Measurements from ENCODE around the gene CTCF.

The CTCF gene

DNA sequence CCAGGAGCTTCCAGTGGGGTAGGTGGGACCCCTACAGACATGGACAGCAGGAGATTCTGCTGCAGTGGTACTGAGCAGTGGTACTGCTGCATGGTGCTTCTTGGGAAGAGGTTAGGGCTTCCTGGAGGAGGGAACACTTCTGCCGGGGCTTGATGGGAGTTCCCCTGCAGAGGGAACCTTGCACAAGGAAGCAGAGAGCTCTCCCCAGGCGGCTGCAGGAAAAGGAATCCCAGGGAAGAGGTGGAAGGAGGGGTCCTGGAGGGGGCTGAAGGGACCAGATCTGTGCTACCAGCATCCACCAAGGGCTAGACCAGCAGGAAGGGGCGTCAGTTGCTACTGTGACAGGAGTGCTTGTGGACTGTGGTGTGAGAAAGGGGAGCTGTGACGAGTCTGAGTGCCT lies 23.1 kb upstream of the CTCF start:
- DNase-seq (no peak), ATAC-seq (replicated peaks) (no peak)
- peaks cover 30% of the 10 kb centered on the region for H3K36me3 Mint-ChIP-seq (ENCODE audit: insufficient read depth)
- H3K9me3 Mint-ChIP-seq = no peaks in the 10 kb centered on the region
- peaks cover 35 to 38% of the 10 kb centered on the region in 2 donors for H3K4me1 Mint-ChIP-seq (ENCODE audit: low read depth in 2 of 2)
- no peaks in the 10 kb centered on the region for H3K27me3 Mint-ChIP-seq
- peak overlapping the region; percentile 84 to 87 for H3K27ac Mint-ChIP-seq
- peak overlapping the region; percentile 70 to 79 for H3K4me3 Mint-ChIP-seq

DNA sequence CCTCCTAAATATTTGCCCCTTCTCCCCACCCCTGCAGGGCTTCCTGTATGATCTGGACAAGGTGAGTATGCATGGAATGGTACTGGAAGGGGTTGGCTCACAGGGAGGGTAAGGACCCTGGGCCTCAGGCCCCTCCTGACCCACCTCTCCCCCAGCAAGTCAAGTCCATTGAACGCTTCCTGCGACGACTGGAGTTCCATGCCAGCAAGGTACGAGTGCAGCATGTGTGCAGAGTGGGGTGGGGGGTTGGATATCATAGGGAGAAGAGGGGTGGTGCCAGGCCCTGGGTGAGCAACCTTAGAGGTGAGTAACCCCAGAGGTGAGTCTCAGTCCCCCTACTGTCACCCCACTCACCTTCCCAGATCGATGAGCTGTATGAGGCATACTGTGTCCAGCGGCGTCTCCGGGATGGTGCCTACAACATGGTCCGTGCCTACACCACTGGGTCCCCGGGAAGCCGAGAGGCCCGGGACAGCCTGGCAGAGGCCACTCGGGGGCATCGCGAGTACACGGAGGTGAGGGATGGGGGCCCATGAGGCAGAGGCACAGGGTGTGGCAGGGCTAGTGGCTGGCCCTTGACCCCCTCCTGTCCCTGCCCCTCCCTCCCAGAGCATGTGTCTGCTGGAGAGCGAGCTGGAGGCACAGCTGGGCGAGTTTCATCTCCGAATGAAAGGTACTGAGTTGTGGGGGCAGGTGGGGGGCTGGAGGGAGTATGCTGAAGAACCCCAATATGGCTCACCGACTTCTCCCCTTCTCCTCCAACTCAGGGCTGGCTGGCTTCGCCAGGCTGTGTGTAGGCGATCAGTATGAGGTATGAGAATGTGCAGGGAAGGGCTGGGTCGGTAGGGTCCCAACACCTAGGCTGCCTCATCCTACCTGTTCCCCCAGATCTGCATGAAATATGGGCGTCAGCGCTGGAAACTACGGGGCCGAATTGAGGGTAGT lies 22.4 kb upstream of the CTCF start:
- DNase-seq (no peak), ATAC-seq (replicated peaks) (no peak)
- peaks cover 35 to 40% of the 10 kb centered on the region in 2 donors for H3K4me1 Mint-ChIP-seq (ENCODE audit: low read depth in 2 of 2)
- peaks cover 31% of the 10 kb centered on the region for H3K36me3 Mint-ChIP-seq (ENCODE audit: insufficient read depth)
- H3K4me3 Mint-ChIP-seq = peak overlapping the region in 1 of 2 donors; percentile 70
- H3K27me3 Mint-ChIP-seq = no peaks in the 10 kb centered on the region
- H3K9me3 Mint-ChIP-seq = no peaks in the 10 kb centered on the region
- peak overlapping the region; percentile 84 to 87 for H3K27ac Mint-ChIP-seq

DNA sequence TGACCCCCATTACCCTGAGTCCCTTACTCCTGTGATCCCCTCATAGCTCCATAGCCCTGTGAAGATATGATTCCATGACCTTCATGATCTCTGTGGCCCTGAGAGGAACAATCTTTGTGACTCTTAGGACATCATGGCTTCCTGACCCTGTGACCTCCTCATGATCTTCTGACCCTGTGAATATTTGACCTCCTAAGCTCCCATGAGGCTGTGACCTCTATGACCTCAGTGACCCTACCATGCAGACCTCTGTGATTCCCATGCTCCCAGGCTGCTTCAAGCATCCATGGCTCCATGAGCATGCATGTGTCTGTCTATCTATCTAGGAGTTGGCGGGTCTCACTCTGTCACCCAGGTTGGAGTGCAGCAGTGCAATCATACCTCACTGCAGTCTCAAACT lies 21.6 kb upstream of the CTCF start:
- DNase-seq (no peak), ATAC-seq (replicated peaks) (no peak)
- no peaks in the 10 kb centered on the region for H3K27me3 Mint-ChIP-seq
- no peak overlapping the region for H3K4me3 Mint-ChIP-seq
- H3K27ac Mint-ChIP-seq = peak overlapping the region; percentile 5 to 12
- peaks cover 35 to 40% of the 10 kb centered on the region in 2 donors for H3K4me1 Mint-ChIP-seq (ENCODE audit: low read depth in 2 of 2)
- no peaks in the 10 kb centered on the region for H3K9me3 Mint-ChIP-seq
- H3K36me3 Mint-ChIP-seq (ENCODE audit: insufficient read depth) = peaks cover 35% of the 10 kb centered on the region

DNA sequence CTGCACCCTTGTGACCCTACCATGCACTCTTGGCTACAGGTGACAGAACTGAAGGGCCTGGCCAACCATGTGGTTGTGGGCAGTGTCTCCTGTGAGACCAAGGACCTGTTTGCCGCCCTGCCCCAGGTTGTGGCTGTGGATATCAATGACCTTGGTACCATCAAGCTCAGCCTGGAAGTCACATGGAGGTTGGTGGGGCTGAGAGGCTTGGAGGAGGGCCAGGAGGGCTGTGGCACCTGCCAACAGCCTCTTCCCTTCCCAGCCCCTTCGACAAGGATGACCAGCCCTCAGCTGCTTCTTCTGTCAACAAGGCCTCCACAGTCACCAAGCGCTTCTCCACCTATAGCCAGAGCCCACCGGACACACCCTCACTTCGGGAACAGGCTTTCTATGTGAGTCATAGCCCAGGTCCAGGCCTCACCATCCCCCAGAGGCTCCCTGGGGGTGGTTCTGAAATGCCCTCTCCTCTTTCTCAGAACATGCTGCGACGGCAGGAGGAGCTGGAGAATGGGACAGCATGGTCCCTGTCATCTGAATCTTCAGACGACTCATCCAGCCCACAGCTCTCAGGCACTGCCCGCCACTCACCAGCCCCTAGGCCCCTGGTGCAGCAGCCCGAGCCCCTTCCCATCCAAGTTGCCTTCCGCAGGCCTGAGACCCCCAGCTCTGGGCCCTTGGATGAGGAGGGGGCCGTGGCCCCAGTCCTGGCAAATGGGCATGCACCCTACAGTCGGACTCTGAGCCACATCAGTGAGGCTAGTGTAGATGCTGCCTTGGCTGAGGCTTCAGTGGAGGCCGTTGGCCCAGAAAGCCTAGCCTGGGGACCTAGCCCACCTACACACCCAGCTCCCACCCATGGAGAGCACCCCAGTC lies 20.7 kb upstream of the CTCF start:
- no peak for DNase-seq

DNA sequence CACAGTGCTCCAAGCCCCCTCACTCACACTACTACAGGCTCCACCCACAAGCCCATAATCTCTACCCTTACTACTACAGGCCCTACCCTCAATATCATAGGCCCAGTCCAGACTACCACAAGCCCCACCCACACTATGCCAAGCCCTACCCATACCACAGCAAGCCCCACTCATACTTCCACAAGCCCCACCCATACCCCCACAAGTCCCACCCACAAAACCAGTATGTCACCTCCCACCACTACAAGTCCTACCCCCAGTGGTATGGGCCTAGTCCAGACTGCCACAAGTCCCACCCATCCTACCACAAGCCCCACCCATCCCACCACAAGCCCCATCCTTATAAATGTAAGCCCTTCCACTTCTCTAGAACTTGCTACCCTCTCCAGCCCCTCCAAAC lies 19.9 kb upstream of the CTCF start:
- H3K4me3 Mint-ChIP-seq = no peak overlapping the region
- H3K36me3 Mint-ChIP-seq (ENCODE audit: insufficient read depth) = peaks cover 42% of the 10 kb centered on the region
- no peaks in the 10 kb centered on the region for H3K9me3 Mint-ChIP-seq
- no peaks in the 10 kb centered on the region for H3K27me3 Mint-ChIP-seq
- H3K4me1 Mint-ChIP-seq (ENCODE audit: low read depth in 2 of 2) = peaks cover 23 to 38% of the 10 kb centered on the region in 2 donors
- DNase-seq (peak; percentile 77 to 85 (median 79)), ATAC-seq (replicated peaks) (peak; percentile 82)
- peak overlapping the region; percentile 45 to 46 for H3K27ac Mint-ChIP-seq

More for the DNA sequence above, 20.7 kb upstream of the CTCF start:
- Mint-ChIP-seq H3K4me1 (ENCODE audit: low read depth in 2 of 2) (peaks cover 29 to 36% of the 10 kb centered on the region in 2 donors), H3K27ac (peak overlapping the region; percentile 45 to 46), H3K36me3 (ENCODE audit: insufficient read depth) (peaks cover 39% of the 10 kb centered on the region), H3K4me3 (no peak overlapping the region), H3K9me3 (no peaks in the 10 kb centered on the region), H3K27me3 (no peaks in the 10 kb centered on the region)
- no peak for ATAC-seq (replicated peaks)

DNA sequence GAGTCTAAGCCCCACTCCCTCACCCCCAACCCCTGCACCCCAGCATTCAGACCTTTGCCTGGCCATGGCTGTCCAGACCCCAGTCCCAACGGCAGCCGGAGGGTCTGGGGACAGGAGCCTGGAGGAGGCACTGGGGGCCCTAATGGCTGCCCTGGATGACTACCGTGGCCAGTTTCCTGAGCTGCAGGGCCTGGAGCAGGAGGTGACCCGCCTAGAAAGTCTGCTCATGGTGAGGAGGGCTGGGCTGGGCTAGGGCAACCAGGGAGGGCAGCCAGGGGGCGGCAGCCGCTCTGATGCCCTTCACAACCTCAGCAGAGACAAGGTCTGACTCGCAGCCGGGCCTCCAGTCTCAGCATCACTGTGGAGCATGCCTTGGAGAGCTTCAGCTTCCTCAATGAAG lies 19.3 kb upstream of the CTCF start:
- Mint-ChIP-seq H3K27me3 (no peaks in the 10 kb centered on the region), H3K27ac (peak overlapping the region; percentile 45 to 46), H3K4me3 (no peak overlapping the region), H3K9me3 (no peaks in the 10 kb centered on the region), H3K36me3 (ENCODE audit: insufficient read depth) (peaks cover 42% of the 10 kb centered on the region), H3K4me1 (ENCODE audit: low read depth in 2 of 2) (peaks cover 23 to 43% of the 10 kb centered on the region in 2 donors)
- ATAC-seq (replicated peaks) (no peak), DNase-seq (no peak)

DNA sequence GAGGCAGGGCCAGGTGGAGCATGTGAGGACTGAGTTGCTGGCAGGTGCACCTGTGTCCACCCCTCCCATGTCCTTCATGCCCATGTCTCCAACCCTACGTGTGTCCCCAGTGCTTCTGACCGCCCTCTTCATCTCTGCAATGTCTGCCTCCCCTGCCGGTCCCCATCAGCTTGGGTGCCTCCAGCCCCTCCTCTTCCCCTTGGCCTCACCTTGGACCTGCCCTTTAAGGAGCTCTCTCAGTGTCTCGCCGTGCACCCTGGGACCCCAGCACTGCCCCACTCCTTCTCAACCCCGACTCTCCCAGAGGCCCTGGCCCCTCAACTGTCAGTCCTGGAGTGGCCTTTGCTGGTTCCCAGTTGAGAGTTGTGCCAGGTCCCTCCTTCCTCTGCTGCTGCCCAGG lies 18.7 kb upstream of the CTCF start:
- Mint-ChIP-seq H3K9me3 (no peaks in the 10 kb centered on the region), H3K27ac (peak overlapping the region in 1 of 2 donors; percentile 46), H3K4me3 (no peak overlapping the region), H3K36me3 (ENCODE audit: insufficient read depth) (peaks cover 39% of the 10 kb centered on the region), H3K27me3 (no peaks in the 10 kb centered on the region), H3K4me1 (ENCODE audit: low read depth in 2 of 2) (peaks cover 23 to 45% of the 10 kb centered on the region in 2 donors)
- DNase-seq (no peak), ATAC-seq (replicated peaks) (no peak)

DNA sequence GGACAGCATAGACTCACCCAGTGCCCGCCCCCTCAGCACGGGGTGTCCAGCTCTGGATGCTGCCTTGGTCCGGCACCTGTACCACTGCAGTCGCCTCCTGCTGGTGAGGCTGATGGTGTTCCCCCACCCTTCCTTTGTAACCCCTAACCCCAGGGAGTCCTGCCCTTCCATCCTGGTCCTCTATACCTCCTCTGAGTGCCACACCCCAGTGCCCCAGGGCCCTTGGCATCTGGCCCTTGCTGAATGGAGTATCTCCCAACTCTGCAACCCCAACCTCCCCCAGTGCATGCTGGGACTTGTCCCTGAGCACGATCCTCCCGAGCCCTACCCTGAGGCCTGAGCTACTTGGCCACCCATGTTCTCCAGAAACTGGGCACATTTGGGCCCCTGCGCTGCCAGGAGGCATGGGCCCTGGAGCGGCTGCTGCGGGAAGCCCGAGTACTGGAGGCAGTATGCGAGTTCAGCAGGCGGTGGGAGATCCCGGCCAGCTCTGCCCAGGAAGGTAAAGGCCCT lies 17.9 kb upstream of the CTCF start:
- DNase-seq (no peak), ATAC-seq (replicated peaks) (no peak)
- Mint-ChIP-seq H3K27ac (peak overlapping the region in 1 of 2 donors; percentile 46), H3K4me3 (no peak overlapping the region), H3K4me1 (ENCODE audit: low read depth in 2 of 2) (peaks cover 15 to 37% of the 10 kb centered on the region in 2 donors), H3K36me3 (ENCODE audit: insufficient read depth) (peaks cover 35% of the 10 kb centered on the region), H3K9me3 (no peaks in the 10 kb centered on the region), H3K27me3 (no peaks in the 10 kb centered on the region)

DNA sequence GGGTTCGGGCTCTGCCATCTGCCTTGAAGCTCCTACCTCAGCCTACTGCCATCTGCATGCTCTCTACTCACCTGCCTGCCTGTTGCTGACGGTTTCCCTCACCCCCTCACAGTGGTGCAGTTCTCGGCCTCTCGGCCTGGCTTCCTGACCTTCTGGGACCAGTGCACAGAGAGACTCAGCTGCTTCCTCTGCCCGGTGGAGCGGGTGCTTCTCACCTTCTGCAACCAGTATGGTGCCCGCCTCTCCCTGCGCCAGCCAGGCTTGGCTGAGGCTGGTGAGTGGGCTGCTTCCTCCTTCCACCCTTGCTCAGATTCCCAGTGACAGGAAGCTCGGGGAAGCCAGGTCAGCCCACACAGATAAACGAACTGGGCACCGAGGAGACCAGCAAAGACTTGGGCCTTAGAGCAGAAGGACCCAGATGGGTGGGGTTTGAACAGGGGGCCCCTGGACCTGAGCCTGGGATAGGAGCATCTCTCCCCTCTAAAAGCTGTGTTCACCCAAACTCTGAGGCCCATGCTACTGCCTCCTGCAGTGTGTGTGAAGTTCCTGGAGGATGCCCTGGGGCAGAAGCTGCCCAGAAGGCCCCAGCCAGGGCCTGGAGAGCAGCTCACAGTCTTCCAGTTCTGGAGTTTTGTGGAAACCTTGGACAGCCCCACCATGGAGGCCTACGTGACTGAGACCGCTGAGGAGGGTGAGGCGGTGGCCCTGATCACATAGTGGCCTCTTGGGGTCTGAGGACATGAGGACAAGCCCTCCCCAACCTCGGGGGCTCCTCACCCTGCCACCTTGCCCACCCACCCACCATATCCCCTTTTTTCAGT lies 17.3 kb upstream of the CTCF start:
- Mint-ChIP-seq H3K27ac (no peak overlapping the region), H3K4me3 (no peak overlapping the region), H3K4me1 (ENCODE audit: low read depth in 2 of 2) (peaks cover 10 to 33% of the 10 kb centered on the region in 2 donors), H3K36me3 (ENCODE audit: insufficient read depth) (peaks cover 39% of the 10 kb centered on the region), H3K27me3 (no peaks in the 10 kb centered on the region), H3K9me3 (no peaks in the 10 kb centered on the region)
- ATAC-seq (replicated peaks) (no peak), DNase-seq (no peak)

DNA sequence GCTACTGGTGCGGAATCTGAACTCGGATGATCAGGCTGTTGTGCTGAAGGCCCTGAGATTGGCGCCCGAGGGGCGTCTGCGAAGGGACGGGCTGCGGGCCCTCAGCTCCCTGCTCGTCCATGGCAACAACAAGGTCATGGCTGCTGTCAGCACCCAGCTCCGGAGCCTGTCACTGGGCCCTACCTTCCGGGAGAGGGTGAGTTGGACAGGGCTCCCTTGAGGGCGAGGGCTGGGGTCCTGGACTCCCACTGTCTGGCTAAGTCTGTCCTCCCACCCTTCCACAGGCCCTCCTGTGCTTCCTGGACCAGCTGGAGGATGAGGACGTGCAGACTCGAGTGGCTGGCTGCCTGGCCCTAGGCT lies 16.7 kb upstream of the CTCF start:
- Mint-ChIP-seq H3K9me3 (no peaks in the 10 kb centered on the region), H3K27me3 (no peaks in the 10 kb centered on the region), H3K4me1 (ENCODE audit: low read depth in 2 of 2) (peaks cover 10 to 33% of the 10 kb centered on the region in 2 donors), H3K27ac (no peak overlapping the region), H3K4me3 (no peak overlapping the region), H3K36me3 (ENCODE audit: insufficient read depth) (peaks cover 39% of the 10 kb centered on the region)
- ATAC-seq (replicated peaks) (no peak), DNase-seq (no peak)

DNA sequence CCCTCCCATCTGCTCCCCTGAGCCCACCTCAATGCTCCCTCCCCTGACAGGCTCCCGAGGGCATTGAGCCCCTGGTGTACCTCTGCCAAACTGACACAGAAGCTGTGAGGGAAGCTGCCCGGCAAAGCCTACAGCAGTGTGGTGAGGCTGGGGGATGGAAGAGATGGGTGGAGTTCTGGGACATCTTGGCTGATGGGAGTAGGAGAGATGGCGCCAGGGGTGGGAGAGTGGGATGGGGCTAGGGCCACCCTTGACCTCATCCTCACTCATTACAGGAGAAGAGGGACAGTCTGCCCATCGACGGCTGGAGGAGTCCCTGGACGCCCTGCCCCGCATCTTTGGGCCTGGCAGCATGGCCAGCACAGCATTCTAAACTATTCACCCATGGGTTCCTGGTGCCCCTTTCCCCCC lies 16.2 kb upstream of the CTCF start:
- Mint-ChIP-seq H3K27me3 (no peaks in the 10 kb centered on the region), H3K36me3 (ENCODE audit: insufficient read depth) (peaks cover 39% of the 10 kb centered on the region), H3K9me3 (no peaks in the 10 kb centered on the region), H3K4me3 (no peak overlapping the region), H3K27ac (peak overlapping the region in 1 of 2 donors; percentile 92), H3K4me1 (ENCODE audit: low read depth in 2 of 2) (peaks cover 10 to 32% of the 10 kb centered on the region in 2 donors)
- no peak for DNase-seq
- ATAC-seq (replicated peaks) = no peak

DNA sequence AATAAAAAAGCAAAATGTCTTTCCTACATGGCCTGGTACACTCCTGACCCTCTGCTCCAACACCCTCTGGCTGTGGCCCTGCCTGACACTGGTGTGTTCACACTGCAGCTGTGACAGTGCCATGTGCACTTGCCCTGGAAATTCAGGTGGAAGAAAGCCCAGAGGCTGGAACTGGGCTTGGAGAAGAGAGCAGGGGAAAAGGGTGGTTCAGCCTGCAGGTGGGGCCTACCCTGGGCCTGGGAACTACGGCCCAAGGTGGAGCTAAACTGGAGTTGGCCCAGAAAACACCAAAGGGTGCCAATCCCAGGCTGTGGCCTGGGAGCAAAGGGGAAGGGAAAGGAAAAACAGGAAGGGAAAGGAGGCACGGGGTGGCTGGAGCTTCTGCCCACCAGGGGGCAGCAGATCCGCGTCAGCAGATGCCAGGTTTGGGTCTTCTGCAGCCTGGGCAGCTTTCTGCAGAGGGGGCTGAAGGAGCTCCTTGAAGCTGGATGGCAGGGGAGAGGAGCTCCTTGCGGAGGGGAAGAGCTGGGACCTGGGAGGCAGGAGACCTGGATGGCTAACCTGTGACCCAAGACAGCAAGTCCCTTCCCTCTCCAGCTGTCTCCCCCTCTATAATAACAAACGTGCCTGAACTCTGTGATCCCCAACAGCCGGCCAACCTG lies 15.4 kb upstream of the CTCF start:
- Mint-ChIP-seq H3K27ac (peak overlapping the region; percentile 58 to 92), H3K4me3 (peak overlapping the region in 1 of 2 donors; percentile 22)
- ATAC-seq (replicated peaks) = peak; percentile 23

More for the DNA sequence above, 15.4 kb upstream of the CTCF start:
- peaks cover 10 to 32% of the 10 kb centered on the region in 2 donors for H3K4me1 Mint-ChIP-seq (ENCODE audit: low read depth in 2 of 2)
- DNase-seq = peak; percentile 64 to 69 (median 65)
- H3K36me3 Mint-ChIP-seq (ENCODE audit: insufficient read depth) = peaks cover 35% of the 10 kb centered on the region
- H3K9me3 Mint-ChIP-seq = no peaks in the 10 kb centered on the region
- no peaks in the 10 kb centered on the region for H3K27me3 Mint-ChIP-seq
